Mesenchymal stem cell (in vitro differentiated cells and primary cell): ENCODE measurements around the gene MS4A6A.

Experiments used
- DNase-seq: peaks from one replicate; pipeline ENCODE4 v3.0.0-alpha.2; 2013
- H2AFZ ChIP-seq: one replicate; pipeline ENCODE4 v1.6.1; 2013; ENCODE audit warnings: low read depth, mild to moderate bottlenecking, control low read depth, inconsistent platforms, low read length, moderate library complexity
- H2AK5ac ChIP-seq: 2 replicates; pipeline ENCODE4 v1.6.1; 2013; ENCODE audit warnings: low read length, moderate library complexity, mild to moderate bottlenecking, inconsistent platforms; ENCODE audit not compliant: severe bottlenecking
- H2BK120ac ChIP-seq: one replicate; pipeline ENCODE4 v1.6.1; 2013; ENCODE audit warnings: low read depth, mild to moderate bottlenecking, inconsistent platforms, low read length, moderate library complexity
- H2BK12ac ChIP-seq, 2 experiments: one replicate each; pipeline ENCODE4 v1.6.1; 2013; ENCODE audit warnings: inconsistent platforms in 2 of 2, low read length in 2 of 2, mild to moderate bottlenecking in 2 of 2, moderate library complexity in 2 of 2, control low read depth in 1 of 2
- H2BK15ac ChIP-seq: one replicate; pipeline ENCODE4 v1.6.1; 2013; ENCODE audit warnings: mild to moderate bottlenecking, low read depth, inconsistent platforms; ENCODE audit not compliant: poor library complexity, severe bottlenecking
- H2BK5ac ChIP-seq: 2 replicates; pipeline ENCODE4 v1.6.1; 2013; ENCODE audit warnings: low read depth, mild to moderate bottlenecking, low read length, control low read depth, inconsistent platforms; ENCODE audit not compliant: poor library complexity, severe bottlenecking
- H3K14ac ChIP-seq, 2 experiments: one replicate each; pipeline ENCODE4 v1.6.1; 2013; ENCODE audit warnings: inconsistent platforms in 2 of 2, low read length in 2 of 2, control low read depth in 1 of 2, mild to moderate bottlenecking in 1 of 2, moderate library complexity in 1 of 2
- H3K18ac ChIP-seq, 2 experiments: one replicate each; pipeline ENCODE4 v1.6.1; 2013; ENCODE audit warnings: inconsistent platforms in 2 of 2, low read length in 2 of 2, control low read depth in 1 of 2, low read depth in 1 of 2, mild to moderate bottlenecking in 1 of 2
- H3K23ac ChIP-seq, 2 experiments: one replicate each; pipeline ENCODE4 v1.6.1; 2013; ENCODE audit warnings: inconsistent platforms in 2 of 2, low read length in 2 of 2, mild to moderate bottlenecking in 2 of 2, moderate library complexity in 2 of 2, control low read depth in 1 of 2
- H3K27ac ChIP-seq: 2 replicates; pipeline ENCODE4 v1.5.1; 2013; ENCODE audit warnings: mild to moderate bottlenecking, moderate library complexity, low read length, control low read depth, inconsistent platforms; ENCODE audit not compliant: poor library complexity, severe bottlenecking
- H3K27me3 ChIP-seq, 2 experiments: 2 replicates each; pipeline versions ENCODE4 v1.6.1 to v1.7.0; 2013; ENCODE audit warnings: low read length in 2 of 2, mild to moderate bottlenecking in 2 of 2, moderate library complexity in 2 of 2, control low read depth in 1 of 2, inconsistent platforms in 1 of 2; ENCODE audit not compliant: control insufficient read depth in 1 of 2, insufficient read depth in 1 of 2
- H3K36me3 ChIP-seq, 2 experiments: 2 replicates each; pipeline versions ENCODE4 v1.6.1 to v1.7.0; 2013; ENCODE audit warnings: low read length in 2 of 2, control low read depth in 1 of 2, inconsistent platforms in 1 of 2, low read depth in 1 of 2, mild to moderate bottlenecking in 1 of 2; ENCODE audit not compliant: insufficient read depth in 2 of 2, control insufficient read depth in 1 of 2
- H3K4ac ChIP-seq, 2 experiments: one replicate each; pipeline ENCODE4 v1.6.1; 2013; ENCODE audit warnings: inconsistent platforms in 2 of 2, low read length in 2 of 2, mild to moderate bottlenecking in 2 of 2, moderate library complexity in 2 of 2, control low read depth in 1 of 2, low read depth in 1 of 2
- H3K4me1 ChIP-seq: 2 replicates; pipeline ENCODE4 v1.6.1; 2013; ENCODE audit warnings: low read depth, low read length, control low read depth; ENCODE audit not compliant: control insufficient read depth, insufficient read depth
- H3K4me2 ChIP-seq: 2 replicates; pipeline ENCODE4 v1.6.1; 2013; ENCODE audit warnings: low read length, mild to moderate bottlenecking, inconsistent platforms; ENCODE audit not compliant: poor library complexity, severe bottlenecking
- H3K4me3 ChIP-seq, 2 experiments: 2 replicates each; pipeline versions ENCODE4 v1.5.1 to v1.7.0; 2013; ENCODE audit warnings: low read length in 2 of 2, mild to moderate bottlenecking in 2 of 2, control low read depth in 1 of 2, low read depth in 1 of 2; ENCODE audit not compliant: insufficient read depth in 1 of 2
- H3K79me1 ChIP-seq: replicated peaks from 2 replicates; pipeline ENCODE4 v1.6.1; 2013; ENCODE audit warnings: mild to moderate bottlenecking, control low read depth, low read length, inconsistent platforms; ENCODE audit not compliant: poor library complexity, severe bottlenecking
- H3K9ac ChIP-seq: 2 replicates; pipeline ENCODE4 v1.7.0; 2013; ENCODE audit warnings: mild to moderate bottlenecking, low read length, moderate library complexity
- H3K9me3 ChIP-seq: 2 replicates; pipeline ENCODE4 v1.7.0; 2013; ENCODE audit warnings: mild to moderate bottlenecking, low read length; ENCODE audit not compliant: control insufficient read depth
- H4K8ac ChIP-seq: one replicate; pipeline ENCODE4 v1.6.1; 2013; ENCODE audit warnings: inconsistent platforms, mild to moderate bottlenecking, low read length, moderate library complexity
- H4K91ac ChIP-seq: one replicate; pipeline ENCODE4 v1.6.1; 2013; ENCODE audit warnings: mild to moderate bottlenecking, low read length, inconsistent platforms
- WGBS: methylation state at CpG from one replicate; pipeline ENCODE4 v1.1.7; 2013; ENCODE audit warnings: mixed read lengths; 5-methylcytosine and 5-hydroxymethylcytosine counted together

The MS4A6A gene

DNA sequence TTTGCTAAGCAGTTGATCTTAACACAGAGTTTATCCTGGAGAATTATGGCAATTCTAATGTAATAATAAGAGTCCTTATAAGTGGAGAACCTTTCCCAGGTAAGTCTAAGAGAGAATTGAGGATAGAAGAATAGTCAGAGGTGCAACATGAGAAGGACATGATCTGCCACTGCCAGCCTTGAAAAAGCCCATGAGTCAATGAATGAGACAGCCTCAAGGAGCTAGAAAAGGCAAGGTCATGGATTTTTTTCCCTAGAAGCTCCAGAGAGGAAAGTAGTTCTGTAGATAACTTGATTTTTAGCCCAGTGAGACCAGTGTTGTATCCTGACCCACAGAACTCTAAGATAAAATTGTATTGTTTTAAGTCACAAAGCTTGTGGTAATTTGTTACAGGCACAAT lies 16.9 kb downstream of the MS4A6A start:
- no peaks in the 10 kb centered on the region for H3K4me1 ChIP-seq
- no peaks in the 10 kb centered on the region for H3K79me1 ChIP-seq
- no peaks in the 10 kb centered on the region for H3K9me3 ChIP-seq
- no peak overlapping the region for H2AFZ ChIP-seq
- H2BK12ac ChIP-seq, result no peak overlapping the region
- H3K18ac ChIP-seq, result no peak overlapping the region
- no peak overlapping the region for H3K4me3 ChIP-seq
- no peak overlapping the region for H3K4me2 ChIP-seq
- H2BK5ac ChIP-seq, result no peak overlapping the region
- no peak overlapping the region for H3K23ac ChIP-seq
- H2AK5ac ChIP-seq, result no peak overlapping the region
- H4K8ac ChIP-seq, result no peak overlapping the region
- no peak overlapping the region for H3K9ac ChIP-seq
- no peak for DNase-seq
- no peaks in the 10 kb centered on the region for H3K36me3 ChIP-seq
- no peak overlapping the region for H2BK120ac ChIP-seq
- no peak overlapping the region for H3K4ac ChIP-seq
- H3K27me3 ChIP-seq, result no peaks in the 10 kb centered on the region
- no peak overlapping the region for H3K14ac ChIP-seq
- H4K91ac ChIP-seq, result no peak overlapping the region
- no peak overlapping the region for H3K27ac ChIP-seq
- no peak overlapping the region for H2BK15ac ChIP-seq

GRCh38 chr11:60165538-60165937 lies 17.3 kb downstream of the MS4A6A start:
- Histone ChIP-seq H3K23ac (no peak overlapping the region), H2BK12ac (no peak overlapping the region), H2BK120ac (no peak overlapping the region), H3K79me1 (no peaks in the 10 kb centered on the region), H2BK15ac (no peak overlapping the region), H3K18ac (no peak overlapping the region), H3K4me2 (no peak overlapping the region), H3K36me3 (no peaks in the 10 kb centered on the region), H3K4ac (no peak overlapping the region), H3K4me3 (no peak overlapping the region), H4K8ac (no peak overlapping the region), H3K9ac (no peak overlapping the region), H4K91ac (no peak overlapping the region), H2BK5ac (no peak overlapping the region), H2AFZ (no peak overlapping the region), H3K27me3 (no peaks in the 10 kb centered on the region), H3K4me1 (no peaks in the 10 kb centered on the region), H2AK5ac (no peak overlapping the region), H3K9me3 (no peaks in the 10 kb centered on the region), H3K27ac (no peak overlapping the region), H3K14ac (no peak overlapping the region)
- DNase-seq, result no peak
- 56% methylated on average over 1 of the region's 2 CpGs for WGBS

GRCh38 chr11:60164550-60165075 lies 18.3 kb downstream of the MS4A6A start:
- WGBS, result 86% methylated on average over 1 of the region's 1 CpG
- H2BK5ac ChIP-seq, result no peak overlapping the region

DNA sequence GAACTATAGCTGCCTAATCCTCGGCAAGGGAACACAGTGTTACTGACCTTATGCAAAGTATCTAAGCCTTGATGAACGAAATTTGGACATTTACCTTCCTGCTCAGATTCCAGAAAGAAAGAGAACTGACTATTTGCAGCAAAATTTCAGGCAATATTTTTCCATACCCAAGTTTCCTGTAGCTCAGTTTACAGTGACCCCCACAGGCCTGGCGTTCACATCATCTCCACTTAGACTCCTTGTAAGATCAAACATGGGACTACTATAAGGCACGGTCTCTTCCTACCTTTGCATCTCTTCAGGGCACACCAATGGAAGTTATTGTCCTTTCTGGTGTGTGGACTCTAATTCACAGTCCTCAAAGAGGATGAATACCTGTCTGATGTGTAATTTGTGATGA lies 21.1 kb downstream of the MS4A6A start:
- Histone ChIP-seq H2BK120ac (no peak overlapping the region), H3K14ac (no peak overlapping the region), H2BK15ac (no peak overlapping the region), H3K9me3 (no peaks in the 10 kb centered on the region), H3K27ac (no peak overlapping the region), H2AK5ac (no peak overlapping the region), H3K4me3 (no peak overlapping the region), H4K91ac (no peak overlapping the region), H3K36me3 (no peaks in the 10 kb centered on the region), H3K9ac (no peak overlapping the region), H3K23ac (no peak overlapping the region), H3K79me1 (no peaks in the 10 kb centered on the region), H3K27me3 (no peaks in the 10 kb centered on the region), H2BK12ac (no peak overlapping the region), H3K4me2 (no peak overlapping the region), H3K4me1 (no peaks in the 10 kb centered on the region), H2AFZ (no peak overlapping the region), H4K8ac (no peak overlapping the region), H2BK5ac (no peak overlapping the region), H3K4ac (no peak overlapping the region), H3K18ac (no peak overlapping the region)
- no peak for DNase-seq
- 72% methylated on average over 3 of the region's 4 CpGs for WGBS

More at GRCh38 chr11:60164550-60165075, 18.3 kb downstream of the MS4A6A start:
- no peak overlapping the region for H2BK12ac ChIP-seq
- H2AFZ ChIP-seq, result no peak overlapping the region
- H2BK120ac ChIP-seq, result no peak overlapping the region
- no peaks in the 10 kb centered on the region for H3K4me1 ChIP-seq
- H3K18ac ChIP-seq, result no peak overlapping the region
- no peaks in the 10 kb centered on the region for H3K36me3 ChIP-seq
- no peak overlapping the region for H3K4me3 ChIP-seq
- no peak overlapping the region for H3K9ac ChIP-seq
- no peak overlapping the region for H2BK15ac ChIP-seq
- H4K91ac ChIP-seq, result no peak overlapping the region
- H4K8ac ChIP-seq, result no peak overlapping the region
- no peak for DNase-seq
- H3K4ac ChIP-seq, result no peak overlapping the region
- no peak overlapping the region for H3K14ac ChIP-seq
- no peak overlapping the region for H3K4me2 ChIP-seq
- H3K27ac ChIP-seq, result no peak overlapping the region
- H3K27me3 ChIP-seq, result no peaks in the 10 kb centered on the region
- H3K23ac ChIP-seq, result no peak overlapping the region
- no peaks in the 10 kb centered on the region for H3K9me3 ChIP-seq
- H3K79me1 ChIP-seq, result no peaks in the 10 kb centered on the region
- no peak overlapping the region for H2AK5ac ChIP-seq
